ENCODE results near the gene KCNJ16. TPM values are rescaled to one million over a fixed set of nuclear protein-coding genes. Genes with fewer than 3 reads are reported as not detected.

Gene KCNJ16
- total and polyA plus RNA-seq, 2 of the 13 experiments (the other 11 are each of a cell fraction or from before 2014, with no cell fraction given), result not detected

DNA sequence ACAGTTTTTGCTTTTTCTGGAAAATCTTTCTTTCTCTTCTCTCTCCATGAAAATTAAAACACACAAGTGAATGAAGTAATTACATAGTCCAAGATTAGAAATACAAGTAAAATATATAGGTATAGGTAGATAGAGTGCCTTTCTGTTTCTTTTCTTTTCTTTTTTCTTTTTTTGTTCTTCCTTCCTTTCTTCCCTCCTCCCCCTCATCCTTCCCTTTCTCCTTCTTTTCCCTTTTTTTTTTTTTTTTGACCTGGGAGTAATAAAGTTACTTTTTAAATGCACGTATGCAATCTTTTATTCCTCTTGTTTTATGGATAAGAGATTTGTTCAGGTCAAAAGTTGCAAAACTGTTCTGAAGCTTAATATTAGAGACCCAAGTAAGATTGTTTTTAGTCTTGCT, 59.8 kb downstream of the KCNJ16 start (continued):
- TF ChIP-seq, protein P1, sequence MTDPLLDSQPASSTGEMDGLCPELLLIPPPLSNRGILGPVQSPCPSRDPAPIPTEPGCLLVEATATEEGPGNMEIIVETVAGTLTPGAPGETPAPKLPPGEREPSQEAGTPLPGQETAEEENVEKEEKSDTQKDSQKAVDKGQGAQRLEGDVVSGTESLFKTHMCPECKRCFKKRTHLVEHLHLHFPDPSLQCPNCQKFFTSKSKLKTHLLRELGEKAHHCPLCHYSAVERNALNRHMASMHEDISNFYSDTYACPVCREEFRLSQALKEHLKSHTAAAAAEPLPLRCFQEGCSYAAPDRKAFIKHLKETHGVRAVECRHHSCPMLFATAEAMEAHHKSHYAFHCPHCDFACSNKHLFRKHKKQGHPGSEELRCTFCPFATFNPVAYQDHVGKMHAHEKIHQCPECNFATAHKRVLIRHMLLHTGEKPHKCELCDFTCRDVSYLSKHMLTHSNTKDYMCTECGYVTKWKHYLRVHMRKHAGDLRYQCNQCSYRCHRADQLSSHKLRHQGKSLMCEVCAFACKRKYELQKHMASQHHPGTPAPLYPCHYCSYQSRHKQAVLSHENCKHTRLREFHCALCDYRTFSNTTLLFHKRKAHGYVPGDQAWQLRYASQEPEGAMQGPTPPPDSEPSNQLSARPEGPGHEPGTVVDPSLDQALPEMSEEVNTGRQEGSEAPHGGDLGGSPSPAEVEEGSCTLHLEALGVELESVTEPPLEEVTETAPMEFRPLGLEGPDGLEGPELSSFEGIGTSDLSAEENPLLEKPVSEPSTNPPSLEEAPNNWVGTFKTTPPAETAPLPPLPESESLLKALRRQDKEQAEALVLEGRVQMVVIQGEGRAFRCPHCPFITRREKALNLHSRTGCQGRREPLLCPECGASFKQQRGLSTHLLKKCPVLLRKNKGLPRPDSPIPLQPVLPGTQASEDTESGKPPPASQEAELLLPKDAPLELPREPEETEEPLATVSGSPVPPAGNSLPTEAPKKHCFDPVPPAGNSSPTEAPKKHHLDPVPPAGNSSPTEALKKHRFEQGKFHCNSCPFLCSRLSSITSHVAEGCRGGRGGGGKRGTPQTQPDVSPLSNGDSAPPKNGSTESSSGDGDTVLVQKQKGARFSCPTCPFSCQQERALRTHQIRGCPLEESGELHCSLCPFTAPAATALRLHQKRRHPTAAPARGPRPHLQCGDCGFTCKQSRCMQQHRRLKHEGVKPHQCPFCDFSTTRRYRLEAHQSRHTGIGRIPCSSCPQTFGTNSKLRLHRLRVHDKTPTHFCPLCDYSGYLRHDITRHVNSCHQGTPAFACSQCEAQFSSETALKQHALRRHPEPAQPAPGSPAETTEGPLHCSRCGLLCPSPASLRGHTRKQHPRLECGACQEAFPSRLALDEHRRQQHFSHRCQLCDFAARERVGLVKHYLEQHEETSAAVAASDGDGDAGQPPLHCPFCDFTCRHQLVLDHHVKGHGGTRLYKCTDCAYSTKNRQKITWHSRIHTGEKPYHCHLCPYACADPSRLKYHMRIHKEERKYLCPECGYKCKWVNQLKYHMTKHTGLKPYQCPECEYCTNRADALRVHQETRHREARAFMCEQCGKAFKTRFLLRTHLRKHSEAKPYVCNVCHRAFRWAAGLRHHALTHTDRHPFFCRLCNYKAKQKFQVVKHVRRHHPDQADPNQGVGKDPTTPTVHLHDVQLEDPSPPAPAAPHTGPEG (CRISPR knock-in tag; IDR thresholded peaks at IDR 0.05), result no peak
- no peak for TF ChIP-seq ZFP62 (CRISPR knock-in tag; IDR thresholded peaks at IDR 0.05)
- no peak for TF ChIP-seq MTF2 (CRISPR knock-in tag; IDR thresholded peaks at IDR 0.05; ENCODE audit: borderline replicate concordance)
- no peak for TF ChIP-seq PHF8 (CRISPR knock-in tag; IDR thresholded peaks at IDR 0.05)
- no peak for TF ChIP-seq ZNF264 (CRISPR knock-in tag; IDR thresholded peaks at IDR 0.05)
- TF ChIP-seq CAMTA2 (CRISPR knock-in tag; IDR thresholded peaks at IDR 0.05; ENCODE audit: borderline replicate concordance), result no peak
- TF ChIP-seq CBX2 (IDR thresholded peaks at IDR 0.05; ENCODE audit: low read depth, low read length), result no peak
- no peak for TF ChIP-seq CBX2 (CRISPR knock-in tag; IDR thresholded peaks at IDR 0.05; ENCODE audit: low read depth)
- TF ChIP-seq POLR2A (IDR thresholded peaks at IDR 0.05; ENCODE audit: insufficient read depth in 1 of 2, low read depth in 2 of 2, low read length in 2 of 2), result no peak
- TF ChIP-seq ARNT (IDR thresholded peaks at IDR 0.05), result no peak
- no peak for TF ChIP-seq ZNF512 (CRISPR knock-in tag; IDR thresholded peaks at IDR 0.05)
- TF ChIP-seq, protein P2, sequence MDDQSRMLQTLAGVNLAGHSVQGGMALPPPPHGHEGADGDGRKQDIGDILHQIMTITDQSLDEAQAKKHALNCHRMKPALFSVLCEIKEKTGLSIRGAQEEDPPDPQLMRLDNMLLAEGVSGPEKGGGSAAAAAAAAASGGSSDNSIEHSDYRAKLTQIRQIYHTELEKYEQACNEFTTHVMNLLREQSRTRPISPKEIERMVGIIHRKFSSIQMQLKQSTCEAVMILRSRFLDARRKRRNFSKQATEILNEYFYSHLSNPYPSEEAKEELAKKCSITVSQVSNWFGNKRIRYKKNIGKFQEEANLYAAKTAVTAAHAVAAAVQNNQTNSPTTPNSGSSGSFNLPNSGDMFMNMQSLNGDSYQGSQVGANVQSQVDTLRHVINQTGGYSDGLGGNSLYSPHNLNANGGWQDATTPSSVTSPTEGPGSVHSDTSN (CRISPR knock-in tag; IDR thresholded peaks at IDR 0.05; ENCODE audit: borderline replicate concordance), result no peak
- TF ChIP-seq HOXA5 (CRISPR knock-in tag; IDR thresholded peaks at IDR 0.05), result no peak

All from HepG2 (cell line).